Measurements from ENCODE around the gene FAM222B.

DNA sequence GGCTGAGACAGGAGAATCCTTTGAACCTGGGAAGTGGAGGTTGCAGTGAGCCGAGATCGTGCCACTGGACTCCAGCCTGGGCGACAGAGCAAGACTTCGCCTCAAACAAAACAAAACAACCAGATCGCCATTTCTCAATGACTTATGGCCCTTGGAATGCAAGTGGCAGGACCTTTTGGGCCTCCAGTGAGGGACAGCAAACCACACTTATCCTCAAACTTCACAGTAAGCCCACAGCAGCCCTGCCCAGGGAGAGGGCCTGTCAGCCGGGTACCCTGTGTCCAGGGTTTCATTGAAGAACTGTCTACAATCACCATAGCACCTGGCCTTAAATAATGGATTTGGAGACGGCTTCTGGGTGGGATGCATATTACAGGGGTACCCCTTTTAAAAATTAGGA is 87.1 kb downstream of the FAM222B start:
- TF ChIP-seq, protein P1, sequence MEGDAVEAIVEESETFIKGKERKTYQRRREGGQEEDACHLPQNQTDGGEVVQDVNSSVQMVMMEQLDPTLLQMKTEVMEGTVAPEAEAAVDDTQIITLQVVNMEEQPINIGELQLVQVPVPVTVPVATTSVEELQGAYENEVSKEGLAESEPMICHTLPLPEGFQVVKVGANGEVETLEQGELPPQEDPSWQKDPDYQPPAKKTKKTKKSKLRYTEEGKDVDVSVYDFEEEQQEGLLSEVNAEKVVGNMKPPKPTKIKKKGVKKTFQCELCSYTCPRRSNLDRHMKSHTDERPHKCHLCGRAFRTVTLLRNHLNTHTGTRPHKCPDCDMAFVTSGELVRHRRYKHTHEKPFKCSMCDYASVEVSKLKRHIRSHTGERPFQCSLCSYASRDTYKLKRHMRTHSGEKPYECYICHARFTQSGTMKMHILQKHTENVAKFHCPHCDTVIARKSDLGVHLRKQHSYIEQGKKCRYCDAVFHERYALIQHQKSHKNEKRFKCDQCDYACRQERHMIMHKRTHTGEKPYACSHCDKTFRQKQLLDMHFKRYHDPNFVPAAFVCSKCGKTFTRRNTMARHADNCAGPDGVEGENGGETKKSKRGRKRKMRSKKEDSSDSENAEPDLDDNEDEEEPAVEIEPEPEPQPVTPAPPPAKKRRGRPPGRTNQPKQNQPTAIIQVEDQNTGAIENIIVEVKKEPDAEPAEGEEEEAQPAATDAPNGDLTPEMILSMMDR (tag by site-specific recombination; IDR thresholded peaks at IDR 0.05), result no peak
- TF ChIP-seq ZBTB21 (tag by site-specific recombination; IDR thresholded peaks at IDR 0.05) (no peak), ZNF274 (IDR thresholded peaks at IDR 0.05; ENCODE audit: low read length) (no peak), ZNF274 (tag by site-specific recombination; IDR thresholded peaks at IDR 0.05; ENCODE audit: borderline replicate concordance) (no peak), BCL11A (tag by site-specific recombination; IDR thresholded peaks at IDR 0.05; ENCODE audit: low read depth) (no peak), MYNN (tag by site-specific recombination; IDR thresholded peaks at IDR 0.05; ENCODE audit: borderline replicate concordance) (no peak), ZNF239 (tag by site-specific recombination; IDR thresholded peaks at IDR 0.05) (no peak), ZNF776 (tag by site-specific recombination; IDR thresholded peaks at IDR 0.05; ENCODE audit: borderline replicate concordance) (no peak)
- TF ChIP-seq, protein P2, sequence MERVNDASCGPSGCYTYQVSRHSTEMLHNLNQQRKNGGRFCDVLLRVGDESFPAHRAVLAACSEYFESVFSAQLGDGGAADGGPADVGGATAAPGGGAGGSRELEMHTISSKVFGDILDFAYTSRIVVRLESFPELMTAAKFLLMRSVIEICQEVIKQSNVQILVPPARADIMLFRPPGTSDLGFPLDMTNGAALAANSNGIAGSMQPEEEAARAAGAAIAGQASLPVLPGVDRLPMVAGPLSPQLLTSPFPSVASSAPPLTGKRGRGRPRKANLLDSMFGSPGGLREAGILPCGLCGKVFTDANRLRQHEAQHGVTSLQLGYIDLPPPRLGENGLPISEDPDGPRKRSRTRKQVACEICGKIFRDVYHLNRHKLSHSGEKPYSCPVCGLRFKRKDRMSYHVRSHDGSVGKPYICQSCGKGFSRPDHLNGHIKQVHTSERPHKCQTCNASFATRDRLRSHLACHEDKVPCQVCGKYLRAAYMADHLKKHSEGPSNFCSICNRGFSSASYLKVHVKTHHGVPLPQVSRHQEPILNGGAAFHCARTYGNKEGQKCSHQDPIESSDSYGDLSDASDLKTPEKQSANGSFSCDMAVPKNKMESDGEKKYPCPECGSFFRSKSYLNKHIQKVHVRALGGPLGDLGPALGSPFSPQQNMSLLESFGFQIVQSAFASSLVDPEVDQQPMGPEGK (tag by site-specific recombination; IDR thresholded peaks at IDR 0.05), result no peak
- TF ChIP-seq, protein P3, sequence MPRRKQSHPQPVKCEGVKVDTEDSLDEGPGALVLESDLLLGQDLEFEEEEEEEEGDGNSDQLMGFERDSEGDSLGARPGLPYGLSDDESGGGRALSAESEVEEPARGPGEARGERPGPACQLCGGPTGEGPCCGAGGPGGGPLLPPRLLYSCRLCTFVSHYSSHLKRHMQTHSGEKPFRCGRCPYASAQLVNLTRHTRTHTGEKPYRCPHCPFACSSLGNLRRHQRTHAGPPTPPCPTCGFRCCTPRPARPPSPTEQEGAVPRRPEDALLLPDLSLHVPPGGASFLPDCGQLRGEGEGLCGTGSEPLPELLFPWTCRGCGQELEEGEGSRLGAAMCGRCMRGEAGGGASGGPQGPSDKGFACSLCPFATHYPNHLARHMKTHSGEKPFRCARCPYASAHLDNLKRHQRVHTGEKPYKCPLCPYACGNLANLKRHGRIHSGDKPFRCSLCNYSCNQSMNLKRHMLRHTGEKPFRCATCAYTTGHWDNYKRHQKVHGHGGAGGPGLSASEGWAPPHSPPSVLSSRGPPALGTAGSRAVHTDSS (tag by site-specific recombination; IDR thresholded peaks at IDR 0.05), result no peak

All from HEK293 (cell line).